H1 (cell line): ENCODE measurements around the gene FKBP5. TPM values are rescaled to one million over a fixed set of nuclear protein-coding genes. Genes with fewer than 3 reads are reported as not detected.

Experiments used
- CTCF ChIA-PET: fragments of 300-600 bp; sonication (Branson Sonifier 250); formaldehyde crosslinking; loops from one replicate; lab custom pipeline; 2021; ENCODE audit not compliant: partially characterized antibody; lab: Charles Lee
- POLR2A ChIA-PET: fragments of 300-600 bp; sonication (Branson Sonifier 250); formaldehyde crosslinking; loops from one replicate; lab custom pipeline; 2021; ENCODE audit warnings: inconsistent platforms; ENCODE audit not compliant: partially characterized antibody; lab: Charles Lee
- DNase-seq, 2 experiments: peaks; one replicate each; pipeline versions ENCODE4 v3.0.0 to v3.0.0-alpha.2; 2010 to 2022; ENCODE audit warnings: low spot score in 2 of 2, low read depth in 1 of 2, mixed read lengths in 1 of 2
- FAIRE-seq: peaks from 2 replicates; lab custom pipeline; 2011; peaks lifted over from hg19 to GRCh38; lab: Jason Lieb, UNC
- H2AFZ ChIP-seq: 2 replicates; pipeline ENCODE4 v1.8.1; 2012; ENCODE audit warnings: low read length, inconsistent platforms
- H2AK5ac ChIP-seq: 2 replicates; pipeline ENCODE4 v1.6.1; 2013; ENCODE audit warnings: low read depth, low read length
- H2BK120ac ChIP-seq: replicated peaks from 2 replicates; pipeline ENCODE3; 2013; ENCODE audit warnings: low read depth, low read length, inconsistent platforms
- H2BK12ac ChIP-seq: 2 replicates; pipeline ENCODE4 v1.6.1; 2013; ENCODE audit warnings: low read depth, low read length
- H2BK15ac ChIP-seq: 2 replicates; pipeline ENCODE4 v1.6.1; 2013; ENCODE audit warnings: low read length
- H2BK20ac ChIP-seq: 2 replicates; pipeline ENCODE4 v1.6.1; 2013; ENCODE audit warnings: low read length
- H2BK5ac ChIP-seq: 2 replicates; pipeline ENCODE4 v1.6.1; 2013; ENCODE audit warnings: low read depth, low read length
- H3K14ac ChIP-seq: 2 replicates; pipeline ENCODE4 v1.6.1; 2013; ENCODE audit warnings: inconsistent platforms; ENCODE audit not compliant: insufficient read length
- H3K18ac ChIP-seq: 2 replicates; pipeline ENCODE4 v1.6.1; 2013; ENCODE audit warnings: low read length; ENCODE audit errors: extremely low read depth
- H3K23ac ChIP-seq: 2 replicates; pipeline ENCODE4 v1.6.1; 2013; ENCODE audit warnings: inconsistent platforms; ENCODE audit not compliant: insufficient read length
- H3K23me2 ChIP-seq: 2 replicates; pipeline ENCODE4 v1.6.1; 2013; ENCODE audit warnings: low read depth, low read length
- H3K27ac ChIP-seq: 2 replicates; pipeline ENCODE4 v1.6.1; 2011; ENCODE audit warnings: low read depth, low read length, inconsistent platforms
- H3K27me3 ChIP-seq, 4 experiments: replicated peaks in 1 of 4; 1 replicate in 1 of 4; 2 replicates in 3 of 4; pipeline versions ENCODE4 v1.6.1 to v1.8.1; 2011 to 2013; ENCODE audit warnings: low read length in 3 of 4, mild to moderate bottlenecking in 3 of 4, inconsistent platforms in 2 of 4, mixed read lengths in 2 of 4, moderate library complexity in 1 of 4; ENCODE audit not compliant: control insufficient read depth in 3 of 4, insufficient read depth in 3 of 4; ENCODE audit errors: extremely low read depth in 1 of 4
- H3K36me3 ChIP-seq, 4 experiments: 2 replicates each; pipeline versions ENCODE4 v1.6.1 to v1.8.1; 2011 to 2013; ENCODE audit warnings: mild to moderate bottlenecking in 4 of 4, low read length in 3 of 4, moderate library complexity in 2 of 4, control low read depth in 1 of 4, inconsistent platforms in 1 of 4; ENCODE audit not compliant: insufficient read depth in 4 of 4, control insufficient read depth in 2 of 4
- H3K4ac ChIP-seq: replicated peaks from 2 replicates; pipeline ENCODE3; 2013; ENCODE audit warnings: low read length, low read depth, mixed read lengths, inconsistent platforms; ENCODE audit not compliant: insufficient read length
- H3K4me1 ChIP-seq, 4 experiments: replicated peaks in 1 of 4; 1 replicate in 1 of 4; 2 replicates in 3 of 4; pipeline versions ENCODE4 v1.6.1 to v1.8.1; 2011 to 2013; ENCODE audit warnings: low read length in 3 of 4, inconsistent platforms in 2 of 4, mixed read lengths in 1 of 4; ENCODE audit not compliant: insufficient read depth in 4 of 4, control insufficient read depth in 3 of 4
- H3K4me2 ChIP-seq, 2 experiments: 2 replicates each; pipeline versions ENCODE4 v1.6.1 to v1.8.1; 2011 to 2013; ENCODE audit warnings: low read depth in 2 of 2, low read length in 2 of 2, control low read depth in 1 of 2, inconsistent platforms in 1 of 2, mild to moderate bottlenecking in 1 of 2; ENCODE audit not compliant: insufficient read depth in 1 of 2
- H3K4me3 ChIP-seq, 4 experiments: fragments of 200-600, 300-600 bp in 1 of 4; sonication (generic), shearing (Covaris generic), sonication (Bioruptor Twin) in 1 of 4; 2 replicates each; pipeline versions ENCODE4 v1.5.1 to v1.8.1; 2011 to 2016; ENCODE audit warnings: low read length in 4 of 4, low read depth in 3 of 4, control low read depth in 2 of 4, inconsistent platforms in 2 of 4, mild to moderate bottlenecking in 2 of 4, mixed read lengths in 1 of 4, moderate library complexity in 1 of 4; ENCODE audit not compliant: insufficient read depth in 2 of 4; ENCODE audit errors: extremely low read depth in 1 of 4
- H3K56ac ChIP-seq: replicated peaks from 2 replicates; pipeline ENCODE3; 2013; ENCODE audit warnings: low read depth, mild to moderate bottlenecking, mixed read lengths, low read length, inconsistent platforms; ENCODE audit not compliant: insufficient read length
- H3K79me1 ChIP-seq: 2 replicates; pipeline ENCODE4 v1.6.1; 2013; ENCODE audit warnings: low read depth, low read length, control low read depth
- H3K79me2 ChIP-seq, 2 experiments: 2 replicates each; pipeline versions ENCODE4 v1.6.1 to v1.8.1; 2012 to 2013; ENCODE audit warnings: low read length in 2 of 2, mild to moderate bottlenecking in 2 of 2, inconsistent platforms in 1 of 2; ENCODE audit not compliant: insufficient read depth in 2 of 2, control insufficient read depth in 1 of 2
- H3K9ac ChIP-seq, 4 experiments: replicated peaks in 1 of 4; 1 replicate in 1 of 4; 2 replicates in 3 of 4; pipeline versions ENCODE4 v1.6.1 to v1.8.1; 2011 to 2013; ENCODE audit warnings: low read depth in 3 of 4, low read length in 3 of 4, control low read depth in 2 of 4, mild to moderate bottlenecking in 2 of 4, moderate library complexity in 2 of 4, inconsistent platforms in 1 of 4; ENCODE audit errors: extremely low read depth in 1 of 4
- H3K9me3 ChIP-seq, 2 experiments: 2 replicates each; pipeline versions ENCODE4 v1.6.1 to v1.8.1; 2012 to 2013; ENCODE audit warnings: mild to moderate bottlenecking in 2 of 2, moderate library complexity in 2 of 2, control low read depth in 1 of 2, inconsistent platforms in 1 of 2, low read depth in 1 of 2, low read length in 1 of 2, mixed read lengths in 1 of 2; ENCODE audit not compliant: insufficient read depth in 2 of 2
- H4K20me1 ChIP-seq, 2 experiments: replicated peaks in 1 of 2; 2 replicates each; pipeline versions ENCODE3 to v1.8.1; 2011 to 2013; ENCODE audit warnings: inconsistent platforms in 2 of 2, low read length in 2 of 2, mild to moderate bottlenecking in 1 of 2; ENCODE audit not compliant: insufficient read depth in 2 of 2, control insufficient read depth in 1 of 2
- H4K5ac ChIP-seq: 2 replicates; pipeline ENCODE4 v1.6.1; 2013; ENCODE audit warnings: low read length, low read depth, mixed read lengths, inconsistent platforms; ENCODE audit not compliant: insufficient read length
- H4K8ac ChIP-seq: 2 replicates; pipeline ENCODE4 v1.8.0; 2013; ENCODE audit warnings: mild to moderate bottlenecking, moderate library complexity, low read length, inconsistent platforms; ENCODE audit not compliant: insufficient read depth; ENCODE audit errors: extremely low read depth
- H4K91ac ChIP-seq: replicated peaks from 2 replicates; pipeline ENCODE3; 2013; ENCODE audit warnings: low read length, mixed read lengths, inconsistent platforms; ENCODE audit not compliant: insufficient read length
- ASH2L ChIP-seq: fragments of 200-600, 300-600 bp; sonication (generic); IDR thresholded peaks from one replicate; pipeline ENCODE4 v1.7.1; 2017; ENCODE audit warnings: low read length
- CHD1 ChIP-seq: IDR thresholded peaks from 2 replicates; pipeline ENCODE4 v1.6.1; 2012; ENCODE audit warnings: low read depth, low read length, improper control_type of control experiment
- JUN ChIP-seq: IDR thresholded peaks from 2 replicates; pipeline ENCODE4 v1.6.1; 2011; ENCODE audit warnings: low read depth, mild to moderate bottlenecking, improper control_type of control experiment, low read length
- JUND ChIP-seq: IDR thresholded peaks from 2 replicates; pipeline ENCODE4 v1.6.1; 2011; ENCODE audit warnings: mild to moderate bottlenecking, improper control_type of control experiment, low read length
- NRF1 ChIP-seq: IDR thresholded peaks from 2 replicates; pipeline ENCODE4 v1.6.1; 2011; ENCODE audit warnings: mild to moderate bottlenecking, low read depth, low read length, improper control_type of control experiment
- PHF8 ChIP-seq: fragments of 200-600 bp; sonication (generic); conservative IDR thresholded peaks from 2 replicates; pipeline ENCODE4 v1.7.1; 2012; ENCODE audit warnings: low read depth, mild to moderate bottlenecking, inconsistent platforms, low read length, moderate library complexity
- POLR2AphosphoS5 ChIP-seq: IDR thresholded peaks from 2 replicates; pipeline ENCODE4 v1.6.1; 2011; ENCODE audit warnings: low read depth, low read length
- RBBP5 ChIP-seq: IDR thresholded peaks from 2 replicates; pipeline ENCODE4 v1.7.1; 2012; ENCODE audit warnings: low read depth, mild to moderate bottlenecking, inconsistent platforms, low read length, moderate library complexity, borderline replicate concordance
- RXRA ChIP-seq: IDR thresholded peaks from 2 replicates; pipeline ENCODE4 v1.6.1; 2011; ENCODE audit warnings: low read depth, mild to moderate bottlenecking, low read length, moderate library complexity; ENCODE audit not compliant: insufficient read depth
- SAP30 ChIP-seq: fragments of 300-600 bp; sonication (generic); IDR thresholded peaks from 2 replicates; pipeline ENCODE4 v1.7.1; 2012; ENCODE audit warnings: low read length, moderate library complexity, mild to moderate bottlenecking, inconsistent platforms; ENCODE audit not compliant: insufficient read depth, insufficient replicate concordance
- SP2 ChIP-seq: IDR thresholded peaks from 2 replicates; pipeline ENCODE4 v1.6.1; 2012; ENCODE audit warnings: mild to moderate bottlenecking, low read length, inconsistent platforms
- SRF ChIP-seq: IDR thresholded peaks from 2 replicates; pipeline ENCODE4 v1.6.1; 2011; ENCODE audit warnings: mild to moderate bottlenecking, low read depth, low read length, moderate library complexity
- SUZ12 ChIP-seq: fragments of 200-600 bp; sonication (generic); IDR thresholded peaks from 2 replicates; pipeline ENCODE4 v1.6.1; 2012; ENCODE audit warnings: mild to moderate bottlenecking, inconsistent platforms, low read length, moderate library complexity, mixed read lengths
- TCF12 ChIP-seq: IDR thresholded peaks from 2 replicates; pipeline ENCODE4 v1.6.1; 2011; ENCODE audit warnings: low read depth, mild to moderate bottlenecking, low read length
- WGBS, 2 experiments: shearing (Covaris generic) in 1 of 2; methylation state at CpG; one replicate each; pipeline versions ENCODE4 v1.1.6 to v1.1.7; 2013 to 2015; ENCODE audit warnings: low lambda C conversion rate in 2 of 2, mixed read lengths in 2 of 2, inconsistent platforms in 1 of 2, low coverage in 1 of 2, missing lambda C conversion rate in 1 of 2; ENCODE audit not compliant: insufficient replicate concordance in 2 of 2, insufficient coverage in 1 of 2, insufficient read length in 1 of 2; ENCODE audit errors: extremely low coverage in 1 of 2, missing lambda C conversion rate in 1 of 2; 5-methylcytosine and 5-hydroxymethylcytosine counted together
- polyA plus RNA-seq, 7 experiments: library from polyadenylated mRNA; depleted of rRNA in 3 of 7; stranded (reverse) in 5 of 7; unstranded in 2 of 7; fragments of >200 nt in 5 of 7; fragments of 200-250 nt in 2 of 7; gene quantifications; 1 replicate in 5 of 7; 2 replicates in 1 of 7; 4 replicates in 1 of 7; pipeline versions ENCODE4 v1.2.1 to v1.2.3, GENCODE V29; 2011 to 2013; ENCODE audit warnings: missing spikeins in 2 of 7, mixed read lengths in 2 of 7
- total RNA-seq: library from RNA; stranded (reverse); fragmentation: NEBNext Ultra II Directional; extraction: Animal tissue kit (Norgen Biotek cat#: 25700); gene quantifications from 2 replicates; pipeline ENCODE4 v1.2.1, GENCODE V29; 2021

The FKBP5 gene
- total and polyA plus RNA-seq, 2 of the 8 experiments (the other 6 are each of a cell fraction or from before 2014, with no cell fraction given): 14.3 to 40.4 TPM

DNA sequence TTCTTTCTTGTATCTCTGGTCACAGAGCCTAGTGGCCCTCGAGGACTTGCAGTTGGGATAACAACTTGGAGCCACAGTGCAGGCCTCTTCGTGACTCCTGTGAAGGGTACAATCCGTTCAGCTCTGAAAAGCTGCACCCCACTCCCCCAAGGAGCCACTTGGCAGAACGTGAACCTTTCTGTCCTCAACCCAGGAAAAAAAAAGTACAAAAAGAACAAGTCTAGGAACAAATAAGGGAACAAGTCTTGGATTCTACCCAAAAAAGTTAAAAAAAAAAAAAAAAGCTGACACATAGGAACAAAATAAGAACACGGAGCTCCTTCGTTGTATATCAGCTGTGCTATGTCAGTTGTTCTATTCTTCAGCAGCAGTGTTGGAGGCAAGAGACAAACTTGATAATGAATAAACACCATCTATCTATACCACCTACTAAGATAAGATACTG, 98.1 kb downstream of the FKBP5 start:
- no peak overlapping the region for H4K8ac ChIP-seq
- TF ChIP-seq JUND (no peak), SAP30 (no peak), TCF12 (no peak), JUN (no peak), CHD1 (no peak), RBBP5 (no peak), ASH2L (no peak), PHF8 (no peak), POLR2AphosphoS5 (no peak), SRF (no peak), SUZ12 (no peak), RXRA (no peak), SP2 (no peak), NRF1 (no peak)

More for the DNA sequence above, 98.1 kb downstream of the FKBP5 start:
- Histone ChIP-seq H3K27ac (no peak overlapping the region), H3K9me3 (no peaks in the 10 kb centered on the region), H3K4me3 (no peak overlapping the region), H3K56ac (no peak overlapping the region), H2BK15ac (no peak overlapping the region), H3K27me3 (no peaks in the 10 kb centered on the region), H3K23me2 (no peaks in the 10 kb centered on the region), H3K4me2 (no peak overlapping the region), H2AFZ (no peak overlapping the region), H3K4ac (no peak overlapping the region), H3K23ac (no peak overlapping the region), H2AK5ac (no peak overlapping the region), H3K79me2 (no peaks in the 10 kb centered on the region), H4K5ac (no peak overlapping the region), H2BK20ac (no peak overlapping the region), H3K9ac (no peak overlapping the region), H4K91ac (no peak overlapping the region), H3K36me3 (peaks cover 0 to 17% (median 3%) of the 10 kb centered on the region in 4 experiments; a peak in 5 of 8 replicates), H3K18ac (no peak overlapping the region), H4K20me1 (peaks cover 0 to 2% of the 10 kb centered on the region in 2 experiments), H2BK120ac (no peak overlapping the region), H2BK5ac (no peak overlapping the region), H3K4me1 (no peaks in the 10 kb centered on the region), H3K79me1 (no peaks in the 10 kb centered on the region), H2BK12ac (no peak overlapping the region), H3K14ac (no peak overlapping the region)
- CTCF ChIA-PET: interaction anchor here (0.6 to 3.3 kb wide), 14 partner anchors 10 to 292 kb away, joined by 3 to 30 read pairs (median 4); partner anchors contain the start of gene ARMC12
- 87% methylated on average over 6 of the region's 6 CpGs; no CpG with 5 or more reads in 1 of the 2 experiments for WGBS, 2 experiments
- DNase-seq: no peak
- FAIRE-seq: no peak
- POLR2A ChIA-PET: interaction anchor here (0.6 to 1.6 kb wide), 3 partner anchors 90 to 340 kb away, joined by 3 to 5 read pairs (median 3); no protein-coding TSS in a partner anchor
